ENCODE results near the gene CFAP52.

DNA sequence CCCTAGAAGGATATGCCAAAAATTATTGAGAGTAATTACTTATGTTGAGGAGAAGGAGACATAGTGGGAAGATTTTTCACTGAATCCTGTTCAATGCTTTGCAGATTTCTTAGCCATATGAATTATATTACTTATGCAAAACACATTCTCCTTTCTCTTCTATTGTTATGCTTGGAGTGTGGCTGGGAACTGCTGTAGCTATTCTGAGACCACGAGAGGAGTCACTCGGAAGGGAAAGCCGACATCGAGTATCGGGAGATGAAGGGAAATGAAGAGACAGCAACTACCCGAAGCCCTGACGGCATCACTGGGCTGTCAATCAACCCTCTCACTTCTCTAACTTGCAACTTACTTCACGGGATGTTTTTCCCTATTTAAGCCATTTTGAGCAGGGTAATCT is 40.4 kb upstream of the CFAP52 start:
- TF ChIP-seq, protein P1, sequence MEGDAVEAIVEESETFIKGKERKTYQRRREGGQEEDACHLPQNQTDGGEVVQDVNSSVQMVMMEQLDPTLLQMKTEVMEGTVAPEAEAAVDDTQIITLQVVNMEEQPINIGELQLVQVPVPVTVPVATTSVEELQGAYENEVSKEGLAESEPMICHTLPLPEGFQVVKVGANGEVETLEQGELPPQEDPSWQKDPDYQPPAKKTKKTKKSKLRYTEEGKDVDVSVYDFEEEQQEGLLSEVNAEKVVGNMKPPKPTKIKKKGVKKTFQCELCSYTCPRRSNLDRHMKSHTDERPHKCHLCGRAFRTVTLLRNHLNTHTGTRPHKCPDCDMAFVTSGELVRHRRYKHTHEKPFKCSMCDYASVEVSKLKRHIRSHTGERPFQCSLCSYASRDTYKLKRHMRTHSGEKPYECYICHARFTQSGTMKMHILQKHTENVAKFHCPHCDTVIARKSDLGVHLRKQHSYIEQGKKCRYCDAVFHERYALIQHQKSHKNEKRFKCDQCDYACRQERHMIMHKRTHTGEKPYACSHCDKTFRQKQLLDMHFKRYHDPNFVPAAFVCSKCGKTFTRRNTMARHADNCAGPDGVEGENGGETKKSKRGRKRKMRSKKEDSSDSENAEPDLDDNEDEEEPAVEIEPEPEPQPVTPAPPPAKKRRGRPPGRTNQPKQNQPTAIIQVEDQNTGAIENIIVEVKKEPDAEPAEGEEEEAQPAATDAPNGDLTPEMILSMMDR (IDR thresholded peaks at IDR 0.05) = no peak
- TF ChIP-seq POLR2A (IDR thresholded peaks at IDR 0.05) = no peak

Measured in Peyer's patch (tissue), 4 donors.